SH-SY5Y (cell line): ENCODE measurements around the gene CA10.

Experiments
- GATA2 ChIP-seq: IDR thresholded peaks from 2 replicates; pipeline ENCODE4 v1.6.1; 2011; ENCODE audit warnings: mild to moderate bottlenecking, low read depth, low read length
- GATA3 ChIP-seq: IDR thresholded peaks from 2 replicates; pipeline ENCODE4 v1.6.1; 2011; ENCODE audit warnings: low read depth, mild to moderate bottlenecking, low read length, moderate library complexity

GRCh38 chr17:51587516-51587915, 571.0 kb downstream of the CA10 start:
- TF ChIP-seq GATA2 (no peak), GATA3 (no peak)
